Measurements from ENCODE around the gene DALRD3. TPM values are rescaled to one million over a fixed set of nuclear protein-coding genes. Genes with fewer than 3 reads are reported as not detected.
"Not testable (repeated sequence)": the region's sequence is repeated elsewhere in the genome, so short reads cannot be mapped to it uniquely, and the experiment has no call there.

The DALRD3 gene
- total RNA-seq, 1 donor from 2014 or later = 10.7 TPM

- no peak for ATAC-seq
- no peak for DNase-seq
- intact Hi-C loops (cut with micrococcal nuclease) = no loop called here
Observed at GRCh38 chr3:49022688-49023171, 4.3 kb upstream of the DALRD3 start.

- intact Hi-C loops (cut with micrococcal nuclease) = no loop called here
- ATAC-seq (peak; percentile 85), DNase-seq (peak; percentile 96)
Observed at GRCh38 chr3:49021813-49022687, 3.7 kb upstream of the DALRD3 start, which contains the start of gene NDUFAF3. Gene NDUFAF3, plus strand, starts transcription at chr3:49022121. Its CDS starts 24 bp downstream, at chr3:49022145.

- ATAC-seq (peak; percentile 89), DNase-seq (peak; percentile 100)
- intact Hi-C loops (cut with micrococcal nuclease) = no loop called here
Observed at GRCh38 chr3:49021213-49021812, 2.9 kb upstream of the DALRD3 start.

GRCh38 chr3:49020330-49021212, 2.2 kb upstream of the DALRD3 start:
- ATAC-seq (peak; percentile 3), DNase-seq (peak; percentile 76)
- intact Hi-C loops (cut with micrococcal nuclease) = no loop called here

- ATAC-seq (no peak), DNase-seq (no peak)
- intact Hi-C loops (cut with micrococcal nuclease) = no loop called here
Observed at GRCh38 chr3:49019941-49020329, 1.6 kb upstream of the DALRD3 start.

GRCh38 chr3:49018707-49019006, 277 bp upstream of the DALRD3 start:
- ATAC-seq (no peak), DNase-seq (no peak)
- intact Hi-C loops (cut with micrococcal nuclease) = no loop called here

- intact Hi-C loops (cut with micrococcal nuclease) = no loop called here
- ATAC-seq = no peak
Observed at GRCh38 chr3:49017229-49017970, 980 bp downstream of the DALRD3 start.

GRCh38 chr3:49016414-49017228, 1.8 kb downstream of the DALRD3 start:
- intact Hi-C loops (cut with micrococcal nuclease) = no loop called here
- ATAC-seq (no peak), DNase-seq (no peak)

More at GRCh38 chr3:49017229-49017970, 980 bp downstream of the DALRD3 start:
- DNase-seq = no peak

- ATAC-seq = no peak
- no peak for DNase-seq
- intact Hi-C loops (cut with micrococcal nuclease) = no loop called here
Observed at GRCh38 chr3:49015765-49016164, 2.6 kb downstream of the DALRD3 start.

GRCh38 chr3:49015072-49015471, 3.3 kb downstream of the DALRD3 start:
- no peak for DNase-seq
- intact Hi-C loops (cut with micrococcal nuclease) = no loop called here
- no peak for ATAC-seq

GRCh38 chr3:49013738-49014660, 4.4 kb downstream of the DALRD3 start:
- no peak for ATAC-seq
- intact Hi-C loops (cut with micrococcal nuclease) = no loop called here
- DNase-seq = no peak

GRCh38 chr3:49013113-49013737, 5.2 kb downstream of the DALRD3 start:
- intact Hi-C loops (cut with micrococcal nuclease) = no loop called here
- no peak for ATAC-seq
- DNase-seq = no peak

GRCh38 chr3:49012441-49013017, 5.9 kb downstream of the DALRD3 start:
- ATAC-seq = peak; percentile 15

GRCh38 chr3:49009396-49009795, 9.0 kb downstream of the DALRD3 start:
- ATAC-seq (no peak), DNase-seq (no peak)
- intact Hi-C loops (cut with micrococcal nuclease) = no loop called here

More at GRCh38 chr3:49012441-49013017, 5.9 kb downstream of the DALRD3 start:
- intact Hi-C loops (cut with micrococcal nuclease) = no loop called here
- peak; percentile 53 for DNase-seq

GRCh38 chr3:49008627-49009026, 9.8 kb downstream of the DALRD3 start:
- intact Hi-C loops (cut with micrococcal nuclease); DNase-seq; ATAC-seq: not testable (repeated sequence)

All from left ventricle myocardium superior (tissue), 1 donor.